ENCODE measurements around the gene DRAM1.
"Not testable (repeated sequence)": the region's sequence is repeated elsewhere in the genome, so short reads cannot be mapped to it uniquely, and the experiment has no call there.

DRAM1 gene

GRCh38 chr12:101859664-101860607 lies 17.4 kb upstream of the DRAM1 start:
- no peak for DNase-seq

GRCh38 chr12:101861688-101862087 lies 15.7 kb upstream of the DRAM1 start:
- not testable (repeated sequence) for DNase-seq

GRCh38 chr12:101862245-101862644 lies 15.1 kb upstream of the DRAM1 start:
- no peak for DNase-seq

- no peak for DNase-seq
These were observed 13.4 kb upstream of the DRAM1 start for GRCh38 chr12:101863981-101864380.

GRCh38 chr12:101866615-101867373 lies 10.6 kb upstream of the DRAM1 start:
- DNase-seq, result no peak

GRCh38 chr12:101867619-101868018 lies 9.8 kb upstream of the DRAM1 start:
- not testable (repeated sequence) for DNase-seq

- DNase-seq, result no peak
These were observed 6.5 kb upstream of the DRAM1 start for GRCh38 chr12:101870925-101871324.

- DNase-seq, result no peak
These were observed 2.2 kb upstream of the DRAM1 start for GRCh38 chr12:101875162-101875561.

- DNase-seq, result no peak
These were observed 989 bp upstream of the DRAM1 start for GRCh38 chr12:101876322-101876860.

GRCh38 chr12:101877806-101878242 lies 444 bp downstream of the DRAM1 start:
- DNase-seq, result no peak

- no peak for DNase-seq
These were observed 952 bp downstream of the DRAM1 start for GRCh38 chr12:101878243-101878821.

GRCh38 chr12:101880769-101881168 lies 3.4 kb downstream of the DRAM1 start:
- no peak for DNase-seq

- DNase-seq, result no peak
These were observed 3.8 kb downstream of the DRAM1 start for GRCh38 chr12:101881228-101881627.

- DNase-seq, result no peak
These were observed 6.8 kb downstream of the DRAM1 start for GRCh38 chr12:101884174-101884573.

- not testable (repeated sequence) for DNase-seq
These were observed 7.5 kb downstream of the DRAM1 start for GRCh38 chr12:101884781-101885340.

GRCh38 chr12:101885912-101886561 lies 8.7 kb downstream of the DRAM1 start:
- DNase-seq, result no peak

GRCh38 chr12:101889211-101889752 lies 11.9 kb downstream of the DRAM1 start:
- no peak for DNase-seq

- DNase-seq, result no peak
These were observed 14.1 kb downstream of the DRAM1 start for GRCh38 chr12:101891462-101891971.

- DNase-seq, result no peak
These were observed 15.4 kb downstream of the DRAM1 start for GRCh38 chr12:101892794-101893193.

GRCh38 chr12:101901777-101902176 lies 24.4 kb downstream of the DRAM1 start:
- DNase-seq, result no peak

- DNase-seq, result no peak
These were observed 25.3 kb downstream of the DRAM1 start for GRCh38 chr12:101902641-101903040.

GRCh38 chr12:101906226-101906625 lies 28.8 kb downstream of the DRAM1 start:
- no peak for DNase-seq
